ENCODE data around the gene NR1D1.

DNA sequence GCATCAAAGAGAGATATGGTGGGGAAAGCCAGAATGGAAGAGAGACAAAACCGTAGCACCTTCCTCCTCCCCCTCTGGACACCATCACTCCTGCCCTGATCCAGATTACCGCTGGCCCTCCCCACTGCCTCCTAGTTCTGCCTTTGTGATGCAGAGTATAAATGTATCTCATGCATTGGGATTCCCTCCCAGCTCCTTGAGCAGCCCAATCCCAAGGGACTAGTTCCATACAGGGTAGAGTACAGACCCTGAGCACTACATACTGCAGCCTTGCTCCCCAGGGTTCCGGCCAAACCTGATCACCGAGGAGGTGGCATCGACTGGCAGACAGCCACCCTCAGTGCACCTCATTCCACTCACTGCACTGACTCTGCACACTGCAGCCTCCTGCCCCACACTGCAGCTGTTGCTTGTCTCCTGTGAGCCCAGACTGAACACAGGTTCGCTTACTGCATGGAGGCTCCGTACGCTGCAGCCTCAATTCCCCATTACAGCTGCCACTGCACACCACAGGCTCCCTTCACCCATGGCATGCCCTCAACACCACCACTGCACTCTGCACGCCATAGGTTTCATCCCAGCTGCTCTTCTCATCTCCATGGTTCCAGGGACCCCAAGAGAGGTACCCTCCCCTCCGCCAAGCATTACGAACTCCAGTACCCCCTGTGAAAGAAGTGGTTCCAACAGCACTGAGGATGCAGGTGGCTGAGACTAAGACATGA, 39.3 kb downstream of the NR1D1 start:
- TF ChIP-seq EP300 (IDR thresholded peaks at IDR 0.05) (no peak), POLR2AphosphoS5 (IDR thresholded peaks at IDR 0.05) (no peak), POLR2A (IDR thresholded peaks at IDR 0.05; ENCODE audit: low read depth) (no peak)
- TF ChIP-seq, protein P1, sequence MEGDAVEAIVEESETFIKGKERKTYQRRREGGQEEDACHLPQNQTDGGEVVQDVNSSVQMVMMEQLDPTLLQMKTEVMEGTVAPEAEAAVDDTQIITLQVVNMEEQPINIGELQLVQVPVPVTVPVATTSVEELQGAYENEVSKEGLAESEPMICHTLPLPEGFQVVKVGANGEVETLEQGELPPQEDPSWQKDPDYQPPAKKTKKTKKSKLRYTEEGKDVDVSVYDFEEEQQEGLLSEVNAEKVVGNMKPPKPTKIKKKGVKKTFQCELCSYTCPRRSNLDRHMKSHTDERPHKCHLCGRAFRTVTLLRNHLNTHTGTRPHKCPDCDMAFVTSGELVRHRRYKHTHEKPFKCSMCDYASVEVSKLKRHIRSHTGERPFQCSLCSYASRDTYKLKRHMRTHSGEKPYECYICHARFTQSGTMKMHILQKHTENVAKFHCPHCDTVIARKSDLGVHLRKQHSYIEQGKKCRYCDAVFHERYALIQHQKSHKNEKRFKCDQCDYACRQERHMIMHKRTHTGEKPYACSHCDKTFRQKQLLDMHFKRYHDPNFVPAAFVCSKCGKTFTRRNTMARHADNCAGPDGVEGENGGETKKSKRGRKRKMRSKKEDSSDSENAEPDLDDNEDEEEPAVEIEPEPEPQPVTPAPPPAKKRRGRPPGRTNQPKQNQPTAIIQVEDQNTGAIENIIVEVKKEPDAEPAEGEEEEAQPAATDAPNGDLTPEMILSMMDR (IDR thresholded peaks at IDR 0.05), result no peak

Measured in esophagus muscularis mucosa (tissue), 4 donors.